ENCODE measurements around the gene TRIM2. TPM values are rescaled to one million over a fixed set of nuclear protein-coding genes. Genes with fewer than 3 reads are reported as not detected.
A peak's percentile ranks its signal among the peaks of the same experiment; 100 is the strongest.

The TRIM2 gene
- total and polyA plus RNA-seq, 8 donors: 11.0 to 39.2 (median 21.4) TPM

DNA sequence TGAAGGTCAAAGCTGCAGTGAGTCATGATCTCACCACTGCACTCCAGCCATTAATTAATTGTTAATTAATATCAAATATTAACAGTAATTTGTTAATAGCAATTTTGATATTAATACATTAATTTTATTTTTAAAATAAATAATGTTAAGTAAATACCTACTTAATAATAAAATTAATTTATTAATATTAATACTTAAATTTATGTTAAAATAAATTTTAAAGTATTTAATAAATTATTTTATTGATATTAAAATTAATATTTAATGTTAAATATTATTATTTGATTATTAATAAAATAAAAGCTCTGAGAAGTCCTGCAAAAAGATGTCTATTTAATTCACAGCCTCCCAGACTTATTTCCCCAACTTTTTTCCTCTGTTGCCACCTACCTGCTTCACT is 25.1 kb upstream of the TRIM2 start:
- TF ChIP-seq, protein P1, sequence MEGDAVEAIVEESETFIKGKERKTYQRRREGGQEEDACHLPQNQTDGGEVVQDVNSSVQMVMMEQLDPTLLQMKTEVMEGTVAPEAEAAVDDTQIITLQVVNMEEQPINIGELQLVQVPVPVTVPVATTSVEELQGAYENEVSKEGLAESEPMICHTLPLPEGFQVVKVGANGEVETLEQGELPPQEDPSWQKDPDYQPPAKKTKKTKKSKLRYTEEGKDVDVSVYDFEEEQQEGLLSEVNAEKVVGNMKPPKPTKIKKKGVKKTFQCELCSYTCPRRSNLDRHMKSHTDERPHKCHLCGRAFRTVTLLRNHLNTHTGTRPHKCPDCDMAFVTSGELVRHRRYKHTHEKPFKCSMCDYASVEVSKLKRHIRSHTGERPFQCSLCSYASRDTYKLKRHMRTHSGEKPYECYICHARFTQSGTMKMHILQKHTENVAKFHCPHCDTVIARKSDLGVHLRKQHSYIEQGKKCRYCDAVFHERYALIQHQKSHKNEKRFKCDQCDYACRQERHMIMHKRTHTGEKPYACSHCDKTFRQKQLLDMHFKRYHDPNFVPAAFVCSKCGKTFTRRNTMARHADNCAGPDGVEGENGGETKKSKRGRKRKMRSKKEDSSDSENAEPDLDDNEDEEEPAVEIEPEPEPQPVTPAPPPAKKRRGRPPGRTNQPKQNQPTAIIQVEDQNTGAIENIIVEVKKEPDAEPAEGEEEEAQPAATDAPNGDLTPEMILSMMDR (IDR thresholded peaks at IDR 0.05): no peak
- no peak for DNase-seq
- FAIRE-seq: peak; percentile 95
- intact Hi-C loops (cut with DNase I): no loop called here
- no peaks in the 10 kb centered on the region for H3K36me3 ChIP-seq
- H3K4me3 ChIP-seq: no peak overlapping the region
- no peak for ATAC-seq
- no peaks in the 10 kb centered on the region for H3K27me3 ChIP-seq
- no peaks in the 10 kb centered on the region for H3K9me3 ChIP-seq
- H3K4me1 ChIP-seq: no peaks in the 10 kb centered on the region
- no peak overlapping the region for H3K27ac ChIP-seq

DNA sequence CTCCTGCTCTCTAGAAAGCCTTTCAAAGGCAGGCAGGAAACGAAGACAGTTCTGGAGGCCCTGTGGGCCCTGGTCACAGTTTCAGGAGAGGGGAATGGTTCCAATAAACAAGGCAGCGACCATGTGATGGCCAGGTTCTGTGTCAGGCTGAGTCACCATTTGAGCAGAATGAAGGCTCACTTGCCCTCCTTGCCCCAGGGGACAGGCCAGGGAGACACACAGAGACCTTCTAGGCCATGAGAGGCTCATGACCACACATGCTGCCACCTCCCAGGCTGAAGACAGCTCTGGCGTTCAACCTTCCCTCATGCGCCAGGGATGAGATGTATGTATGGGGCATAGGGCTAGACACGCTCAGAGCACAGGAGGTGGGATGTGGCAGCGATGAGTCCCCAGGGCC is 22.9 kb upstream of the TRIM2 start:
- H3K4me3 ChIP-seq: no peak overlapping the region
- DNase-seq: no peak
- H3K36me3 ChIP-seq: no peaks in the 10 kb centered on the region
- no peak for ATAC-seq
- intact Hi-C loops (cut with DNase I): no loop called here
- H3K27ac ChIP-seq: no peak overlapping the region
- FAIRE-seq: no peak
- 92 to 97% methylated on average over 6 of the region's 6 CpGs for WGBS, 2 donors
- H3K27me3 ChIP-seq: no peaks in the 10 kb centered on the region
- no peaks in the 10 kb centered on the region for H3K9me3 ChIP-seq
- TF ChIP-seq, protein P1 (IDR thresholded peaks at IDR 0.05): no peak
- H3K4me1 ChIP-seq: no peaks in the 10 kb centered on the region

DNA sequence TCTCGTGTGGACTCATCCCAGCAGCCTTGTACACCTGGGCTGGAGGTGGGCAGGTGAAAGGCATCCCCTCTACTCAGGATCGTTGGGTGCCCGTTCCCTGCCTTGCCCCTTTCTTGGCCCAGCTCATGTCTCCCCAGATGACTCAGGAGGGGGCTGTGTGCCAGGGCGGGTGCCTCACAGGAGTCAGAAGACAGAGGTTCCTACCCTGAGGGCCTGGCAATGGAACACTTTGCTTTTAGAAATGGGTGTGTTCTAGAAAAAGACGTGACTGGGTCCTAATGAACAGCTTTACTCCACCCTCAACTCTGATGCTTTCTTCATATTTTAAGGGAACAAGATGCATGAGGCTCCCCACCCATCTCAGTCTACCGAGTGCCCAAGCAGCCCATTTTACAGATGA is 22.5 kb upstream of the TRIM2 start:
- FAIRE-seq: no peak
- intact Hi-C loops (cut with DNase I): no loop called here
- Histone ChIP-seq H3K9me3 (no peaks in the 10 kb centered on the region), H3K4me1 (no peaks in the 10 kb centered on the region), H3K27ac (no peak overlapping the region), H3K27me3 (no peaks in the 10 kb centered on the region), H3K36me3 (no peaks in the 10 kb centered on the region), H3K4me3 (no peak overlapping the region)
- 71 to 89% methylated on average over 6 of the region's 6 CpGs for WGBS, 2 donors
- TF ChIP-seq, protein P1 (IDR thresholded peaks at IDR 0.05): no peak
- no peak for DNase-seq
- ATAC-seq: no peak

DNA sequence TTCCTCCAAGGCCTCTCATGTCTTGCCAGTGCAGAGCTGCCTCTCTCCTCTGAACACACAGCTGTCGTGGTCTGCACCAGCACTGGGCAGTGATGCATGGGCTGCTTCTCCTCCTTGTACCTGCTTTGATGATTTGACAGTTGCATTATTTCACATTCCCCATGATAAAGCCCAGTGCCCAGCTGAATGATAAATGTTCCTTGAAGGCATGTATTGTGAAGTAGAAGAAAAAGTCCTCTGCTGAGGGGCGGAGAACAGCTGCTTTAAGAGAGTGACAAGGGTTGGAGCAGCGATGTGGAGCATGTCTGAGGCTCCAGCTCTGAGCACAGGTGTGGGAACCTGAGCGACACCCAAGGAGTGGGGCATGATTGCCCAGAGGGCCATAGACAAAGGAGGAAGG is 21.1 kb upstream of the TRIM2 start:
- Histone ChIP-seq H3K27ac (no peak overlapping the region), H3K27me3 (no peaks in the 10 kb centered on the region), H3K36me3 (no peaks in the 10 kb centered on the region), H3K4me1 (no peaks in the 10 kb centered on the region), H3K9me3 (no peaks in the 10 kb centered on the region), H3K4me3 (no peak overlapping the region)
- intact Hi-C loops (cut with DNase I): no loop called here
- no peak for DNase-seq
- ATAC-seq: no peak
- FAIRE-seq: no peak
- TF ChIP-seq, protein P1 (IDR thresholded peaks at IDR 0.05): no peak
- 85 to 88% methylated on average over 4 of the region's 4 CpGs for WGBS, 2 donors

DNA sequence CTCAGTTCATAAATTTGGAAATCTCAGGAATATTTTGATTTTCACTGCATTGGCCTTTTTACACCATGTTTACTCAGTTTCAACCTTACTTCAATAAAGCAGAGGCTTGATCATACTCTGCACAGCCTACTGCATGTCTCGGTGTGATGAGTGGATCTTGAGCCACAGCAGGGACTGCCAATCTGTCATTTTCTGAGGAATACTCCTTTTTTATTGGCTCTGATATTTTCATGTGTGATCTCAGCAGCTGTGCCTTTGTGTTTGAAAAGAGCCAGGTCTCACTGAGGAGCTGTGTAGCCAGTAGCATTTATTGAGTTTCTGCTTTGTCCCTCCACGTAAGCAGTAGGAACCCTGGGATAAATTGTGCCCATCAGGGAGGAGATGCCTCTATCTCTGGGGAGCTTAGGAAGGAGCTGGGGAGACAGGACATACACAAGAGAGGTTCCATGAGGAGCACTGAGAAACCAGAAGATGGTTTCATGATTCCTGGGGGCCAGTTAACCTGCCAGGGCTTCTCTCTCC is 18.9 kb upstream of the TRIM2 start:
- TF ChIP-seq, protein P1 (IDR thresholded peaks at IDR 0.05): no peak
- FAIRE-seq: no peak
- intact Hi-C loops (cut with DNase I): no loop called here

More for the DNA sequence above, 18.9 kb upstream of the TRIM2 start:
- Histone ChIP-seq H3K4me3 (no peak overlapping the region), H3K36me3 (no peaks in the 10 kb centered on the region), H3K9me3 (no peaks in the 10 kb centered on the region), H3K4me1 (peaks cover 6 to 10% (median 7%) of the 10 kb centered on the region in 3 donors), H3K27me3 (no peaks in the 10 kb centered on the region), H3K27ac (no peak overlapping the region)
- 92 to 94% methylated on average over 2 of the region's 2 CpGs for WGBS, 2 donors
- ATAC-seq (no peak), DNase-seq (no peak)
